HCT116 (cell line): ENCODE data around the gene GOLGA3. TPM values are rescaled to one million over a fixed set of nuclear protein-coding genes. Genes with fewer than 3 reads are reported as not detected.

Experiments used
- ATAC-seq: fragments of 200-7000 bp; cut with Tn5 transposase; 2 replicates; pipeline ENCODE4 v1.9.1; 2020; ENCODE audit warnings: mild to moderate bottlenecking, moderate library complexity
- BruUV-seq: library from RNA; stranded (reverse); fragments of 400-500 nt; replicated peaks from 2 replicates; lab custom pipeline; 2021; lab: Mats Ljungman, UMichigan
- CTCF ChIA-PET: fragments of 300-600 bp; sonication (Branson Sonifier 250); formaldehyde crosslinking; loops from one replicate; lab custom pipeline; 2021; ENCODE audit warnings: antibody characterized with exemption; lab: Charles Lee
- POLR2A ChIA-PET: fragments of 300-600, 350-600 bp; sonication (Branson Sonifier 250); formaldehyde crosslinking; loops from one replicate; lab custom pipeline; 2021; ENCODE audit warnings: antibody characterized with exemption; lab: Charles Lee
- RAD21 ChIA-PET, 2 experiments: fragments of 300-600 bp; sonication (Branson Sonifier 250); formaldehyde crosslinking; loops; one replicate each; lab custom pipeline; 2023; ENCODE audit warnings: low total read pairs in 2 of 2; ENCODE audit not compliant: uncharacterized antibody in 2 of 2, unreplicated experiment in 2 of 2, low non-redundant PET in 1 of 2; lab: Charles Lee
- DNase-seq: peaks from one replicate; pipeline ENCODE4 v3.0.0-alpha.2; 2010; ENCODE audit warnings: low read depth, low spot score
- H2AFZ ChIP-seq: fragments of 200-600 bp; shearing (Covaris generic), sonication (generic); 2 replicates; pipeline ENCODE4 v1.6.1; 2017; ENCODE audit warnings: low read depth, mixed run types, mixed read lengths, antibody characterized with exemption, low read length; ENCODE audit not compliant: poor library complexity, severe bottlenecking
- H3K27ac ChIP-seq: 2 replicates; pipeline ENCODE4 v1.5.1; 2012; ENCODE audit warnings: low read depth, low read length
- H3K27me3 ChIP-seq: fragments of 200-600 bp; sonication (generic); 2 replicates; pipeline ENCODE4 v1.6.1; 2016; ENCODE audit warnings: mixed run types, low read length, mixed read lengths; ENCODE audit not compliant: insufficient read depth
- H3K36me3 ChIP-seq, 2 experiments: fragments of 200-500 bp in 1 of 2; fragments of 200-600 bp in 1 of 2; sonication (Bioruptor generic) in 1 of 2; sonication (generic) in 1 of 2; 2 replicates each; pipeline versions ENCODE4 v1.5.1 to v1.6.1; 2014 to 2016; ENCODE audit warnings: low read length in 2 of 2, inconsistent platforms in 1 of 2, mixed read lengths in 1 of 2, mixed run types in 1 of 2; ENCODE audit not compliant: insufficient read depth in 2 of 2, control insufficient read depth in 1 of 2
- H3K4me1 ChIP-seq, 2 experiments: fragments of 200-600 bp in 1 of 2; sonication (generic) in 1 of 2; 2 replicates each; pipeline versions ENCODE4 v1.5.1 to v1.6.1; 2012 to 2017; ENCODE audit warnings: low read length in 2 of 2, inconsistent platforms in 1 of 2, mild to moderate bottlenecking in 1 of 2, mixed read lengths in 1 of 2, mixed run types in 1 of 2, moderate library complexity in 1 of 2; ENCODE audit not compliant: insufficient read depth in 2 of 2, control insufficient read depth in 1 of 2
- H3K4me2 ChIP-seq: fragments of 200-600 bp; sonication (generic); 2 replicates; pipeline ENCODE4 v1.6.1; 2017; ENCODE audit warnings: mixed run types, low read length, mixed read lengths
- H3K4me3 ChIP-seq, 2 experiments: fragments of 200-600 bp in 1 of 2; sonication (generic) in 1 of 2; replicated peaks in 1 of 2; 2 replicates each; pipeline ENCODE4 v1.5.1; 2011 to 2016; ENCODE audit warnings: low read length in 2 of 2, control low read depth in 1 of 2, low read depth in 1 of 2, mild to moderate bottlenecking in 1 of 2, mixed read lengths in 1 of 2, mixed run types in 1 of 2
- H3K79me2 ChIP-seq: fragments of 200-600 bp; sonication (generic); 2 replicates; pipeline ENCODE4 v1.6.1; 2017; ENCODE audit warnings: mild to moderate bottlenecking, mixed run types, low read length, moderate library complexity, mixed read lengths; ENCODE audit not compliant: insufficient read depth
- H3K9ac ChIP-seq: fragments of 200-600 bp; sonication (generic); 2 replicates; pipeline ENCODE4 v1.6.1; 2016; ENCODE audit warnings: low read length, mixed read lengths
- H3K9me2 ChIP-seq: fragments of 200-600 bp; sonication (generic), shearing (Covaris generic); 2 replicates; pipeline ENCODE4 v1.6.1; 2017; ENCODE audit warnings: mixed run types, mild to moderate bottlenecking, moderate library complexity; ENCODE audit not compliant: insufficient read depth
- H3K9me3 ChIP-seq, 2 experiments: fragments of 200-500 bp in 1 of 2; fragments of 200-600 bp in 1 of 2; sonication (Bioruptor generic) in 1 of 2; sonication (generic) in 1 of 2; 2 replicates each; pipeline ENCODE4 v1.6.1; 2014 to 2017; ENCODE audit warnings: low read length in 2 of 2, mixed read lengths in 2 of 2, inconsistent platforms in 1 of 2, low read depth in 1 of 2, mild to moderate bottlenecking in 1 of 2, mixed run types in 1 of 2, moderate library complexity in 1 of 2; ENCODE audit not compliant: control insufficient read depth in 1 of 2, insufficient read depth in 1 of 2
- H4K20me1 ChIP-seq: fragments of 200-600 bp; sonication (generic), shearing (Covaris generic); 2 replicates; pipeline ENCODE4 v1.6.1; 2017; ENCODE audit warnings: mixed run types, mild to moderate bottlenecking, moderate library complexity; ENCODE audit not compliant: insufficient read depth
- CBX3 ChIP-seq: IDR thresholded peaks from 2 replicates; pipeline ENCODE4 v1.6.1; 2012; ENCODE audit warnings: low read depth
- CEBPB ChIP-seq: IDR thresholded peaks from 2 replicates; pipeline ENCODE4 v1.6.1; 2012; ENCODE audit warnings: low read depth
- CTCF ChIP-seq, 3 experiments: fragments of 200-600 bp in 1 of 3; sonication (generic) in 1 of 3; IDR thresholded peaks in 2 of 3; conservative IDR thresholded peaks in 1 of 3; 2 replicates each; pipeline ENCODE4 v1.5.1; 2012 to 2017; ENCODE audit warnings: low read depth in 2 of 3, low read length in 2 of 3, antibody characterized with exemption in 1 of 3, borderline replicate concordance in 1 of 3, control low read depth in 1 of 3, mild to moderate bottlenecking in 1 of 3, mixed read lengths in 1 of 3, mixed run types in 1 of 3, moderate library complexity in 1 of 3; ENCODE audit not compliant: insufficient read depth in 1 of 3
- EGR1 ChIP-seq: IDR thresholded peaks from 2 replicates; pipeline ENCODE4 v1.6.1; 2012; ENCODE audit warnings: low read depth
- ELF1 ChIP-seq: IDR thresholded peaks from 2 replicates; pipeline ENCODE4 v1.6.1; 2012; ENCODE audit warnings: low read depth, borderline replicate concordance
- EZH2 ChIP-seq: fragments of 200-600 bp; sonication (generic); IDR thresholded peaks from 2 replicates; pipeline ENCODE4 v1.6.1; 2017; ENCODE audit warnings: antibody characterized with exemption, mixed run types
- EZH2phosphoT487 ChIP-seq: fragments of 200-600 bp; IDR thresholded peaks from 2 replicates; pipeline ENCODE4 v1.6.1; 2018; ENCODE audit warnings: antibody characterized with exemption, borderline replicate concordance
- JUND ChIP-seq: IDR thresholded peaks from 2 replicates; pipeline ENCODE4 v1.6.1; 2012
- MAX ChIP-seq: IDR thresholded peaks from 2 replicates; pipeline ENCODE4 v1.6.1; 2012
- POLR2A ChIP-seq: IDR thresholded peaks from 2 replicates; pipeline ENCODE4 v1.7.0; 2011; ENCODE audit warnings: borderline replicate concordance; ENCODE audit not compliant: insufficient read depth, insufficient read length; ENCODE audit errors: extremely low read depth
- RAD21 ChIP-seq: IDR thresholded peaks from 2 replicates; pipeline ENCODE4 v1.6.1; 2012; ENCODE audit warnings: low read depth, mild to moderate bottlenecking
- REST ChIP-seq: IDR thresholded peaks from 2 replicates; pipeline ENCODE4 v1.6.1; 2012; ENCODE audit warnings: low read depth
- SIN3A ChIP-seq: IDR thresholded peaks from 2 replicates; pipeline ENCODE4 v1.6.1; 2012; ENCODE audit warnings: low read depth
- SP1 ChIP-seq: IDR thresholded peaks from 2 replicates; pipeline ENCODE4 v1.6.1; 2012; ENCODE audit warnings: low read depth
- SRF ChIP-seq: IDR thresholded peaks from 2 replicates; pipeline ENCODE4 v1.6.1; 2012; ENCODE audit warnings: low read depth
- TCF7L2 ChIP-seq: IDR thresholded peaks from 2 replicates; pipeline ENCODE4 v1.7.0; 2011; ENCODE audit warnings: borderline replicate concordance, inconsistent platforms; ENCODE audit not compliant: insufficient read depth, insufficient read length; ENCODE audit errors: extremely low read depth
- YY1 ChIP-seq: IDR thresholded peaks from 2 replicates; pipeline ENCODE4 v1.6.1; 2011; ENCODE audit warnings: low read length, low read depth, moderate library complexity, mild to moderate bottlenecking; ENCODE audit not compliant: insufficient replicate concordance; ENCODE audit errors: extremely low read depth
- ZBTB33 ChIP-seq: IDR thresholded peaks from 2 replicates; pipeline ENCODE4 v1.6.1; 2011; ENCODE audit warnings: mild to moderate bottlenecking, low read length, moderate library complexity; ENCODE audit not compliant: insufficient replicate concordance; ENCODE audit errors: extremely low read depth
- ZFX ChIP-seq: fragments of 450-650 bp; IDR thresholded peaks from 2 replicates; pipeline ENCODE4 v1.6.1; 2017
- ZNF274 ChIP-seq: fragments of 200-500 bp; sonication (Bioruptor generic); IDR thresholded peaks from 2 replicates; pipeline ENCODE4 v1.6.1; 2014; ENCODE audit warnings: mild to moderate bottlenecking, low read depth, low read length, inconsistent platforms
- intact Hi-C: fragments of 100-400 bp; cut with micrococcal nuclease; formaldehyde crosslinking; loops from 2 replicates; pipeline ENCODE4 v1.10.0; 2022
- total RNA-seq: library from RNA; stranded (reverse); gene quantifications from one replicate; pipeline ENCODE4 v1.2.1, GENCODE V29; 2021; ENCODE audit not compliant: unreplicated experiment

The GOLGA3 gene
- total RNA-seq, 1 experiment from 2014 or later = 35.1 TPM

GRCh38 chr12:132866251-132866828 is 37.7 kb upstream of the GOLGA3 start:
- Histone ChIP-seq H4K20me1 (no peaks in the 10 kb centered on the region), H3K4me2 (no peak overlapping the region), H3K9me3 (peaks cover 0 to 10% of the 10 kb centered on the region in 2 experiments; a peak in 1 of 4 replicates), H2AFZ (no peak overlapping the region), H3K9me2 (no peaks in the 10 kb centered on the region)
- CTCF ChIA-PET = no interaction called here
- TF ChIP-seq YY1 = no peak
- TF ChIP-seq EZH2phosphoT487 = no peak
- TF ChIP-seq ELF1 = no peak
- no peak for TF ChIP-seq CBX3
- TF ChIP-seq SIN3A = no peak
- no peak for TF ChIP-seq MAX
- no peak for TF ChIP-seq EZH2
- TF ChIP-seq JUND = no peak
- TF ChIP-seq POLR2A = no peak
- no peak for TF ChIP-seq SP1
- no peak for TF ChIP-seq CTCF (IDR thresholded peaks at IDR 0.05 in 2 of 3, conservative IDR thresholded peaks at IDR 0.05 in 1 of 3; ENCODE audit: borderline replicate concordance in 1 of 3, insufficient read depth in 1 of 3, low read depth in 2 of 3, low read length in 2 of 3)
- TF ChIP-seq ZFX = no peak
- TF ChIP-seq ZNF274 = no peak
- TF ChIP-seq CEBPB = no peak
- TF ChIP-seq EGR1 = no peak
- TF ChIP-seq TCF7L2 = no peak
- no peak for TF ChIP-seq SRF
- no peak for TF ChIP-seq RAD21
- TF ChIP-seq REST = no peak
- TF ChIP-seq ZBTB33 = no peak
- TF ChIP-seq, all 23 proteins: peak for 0
- Histone ChIP-seq H3K79me2 (no peaks in the 10 kb centered on the region), H3K36me3 (no peaks in the 10 kb centered on the region), H3K27me3 (no peaks in the 10 kb centered on the region), H3K4me1 (no peaks in the 10 kb centered on the region), H3K27ac (no peak overlapping the region), H3K9ac (no peak overlapping the region), H3K4me3 (no peak overlapping the region)
- POLR2A ChIA-PET = no interaction called here
- ATAC-seq (no peak), DNase-seq (no peak)
- RAD21 ChIA-PET = no interaction called here
- no TSS peak for BruUV-seq
- intact Hi-C loops = no loop called here
